LNCaP clone FGC (cell line): ENCODE measurements around the gene LRP5.
"Not testable (repeated sequence)": the region's sequence is repeated elsewhere in the genome, so short reads cannot be mapped to it uniquely, and the experiment has no call there.

Experiments used
- DNase-seq: peaks from one replicate; pipeline ENCODE4 v3.0.0-alpha.2; 2011; ENCODE audit warnings: low read depth
- H3K4me3 ChIP-seq: 2 replicates; pipeline ENCODE4 v1.5.1; 2011; ENCODE audit warnings: mild to moderate bottlenecking, low read depth, low read length, control low read depth
- CTCF ChIP-seq: IDR thresholded peaks from 2 replicates; pipeline ENCODE4 v1.5.1; 2012; ENCODE audit warnings: mild to moderate bottlenecking; ENCODE audit not compliant: control insufficient read depth, insufficient read depth; ENCODE audit errors: extremely low read depth

LRP5 gene

GRCh38 chr11:68296344-68297051 lies 15.9 kb upstream of the LRP5 start:
- DNase-seq, result no peak
- no peak overlapping the region for H3K4me3 ChIP-seq

GRCh38 chr11:68297052-68297378 lies 15.4 kb upstream of the LRP5 start:
- H3K4me3 ChIP-seq, result no peak overlapping the region
- TF ChIP-seq CTCF, result no peak
- no peak for DNase-seq

More at GRCh38 chr11:68296344-68297051, 15.9 kb upstream of the LRP5 start:
- TF ChIP-seq CTCF, result no peak

GRCh38 chr11:68297494-68297811 lies 14.9 kb upstream of the LRP5 start:
- no peak overlapping the region for H3K4me3 ChIP-seq
- DNase-seq, result no peak
- no peak for TF ChIP-seq CTCF

GRCh38 chr11:68297812-68298658 lies 14.4 kb upstream of the LRP5 start:
- H3K4me3 ChIP-seq, result no peak overlapping the region
- DNase-seq, result no peak
- peak; percentile 94 for TF ChIP-seq CTCF

GRCh38 chr11:68298659-68299516 lies 13.5 kb upstream of the LRP5 start:
- DNase-seq, result no peak
- H3K4me3 ChIP-seq, result no peak overlapping the region
- TF ChIP-seq CTCF, result no peak

GRCh38 chr11:68299517-68299879 lies 12.9 kb upstream of the LRP5 start:
- not testable (repeated sequence) for DNase-seq, H3K4me3 ChIP-seq
